GM19324 (cell line): ENCODE results near the gene RBBP7.
"Not testable (repeated sequence)": the region's sequence is repeated elsewhere in the genome, so short reads cannot be mapped to it uniquely, and the experiment has no call there.

Experiments
- ATAC-seq: cut with Tn5 transposase; IDR thresholded peaks from one replicate; pipeline ENCODE4 v1.9.1; 2021; ENCODE audit warnings: mild to moderate bottlenecking, moderate library complexity; ENCODE audit not compliant: unreplicated experiment, low FRiP score

RBBP7 gene

DNA sequence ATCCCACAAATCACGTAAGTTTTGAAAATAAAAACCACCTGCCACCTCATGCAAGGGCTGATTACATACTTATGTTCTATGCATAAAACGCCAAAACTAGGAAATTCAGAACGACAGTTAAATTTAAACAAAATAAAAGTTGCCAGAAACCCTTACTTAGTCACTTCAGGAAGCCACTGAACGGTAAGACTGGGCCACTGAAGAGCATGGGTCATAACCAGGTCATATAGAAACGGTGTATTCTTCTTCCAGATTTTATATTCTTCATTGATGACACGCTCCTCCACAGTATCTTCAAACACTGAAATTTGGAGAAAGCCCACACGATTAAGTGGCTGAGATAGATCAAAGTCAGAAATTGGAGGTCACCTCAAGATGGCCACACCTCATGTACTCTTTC, 1.2 kb downstream of the RBBP7 start:
- no peak for ATAC-seq

DNA sequence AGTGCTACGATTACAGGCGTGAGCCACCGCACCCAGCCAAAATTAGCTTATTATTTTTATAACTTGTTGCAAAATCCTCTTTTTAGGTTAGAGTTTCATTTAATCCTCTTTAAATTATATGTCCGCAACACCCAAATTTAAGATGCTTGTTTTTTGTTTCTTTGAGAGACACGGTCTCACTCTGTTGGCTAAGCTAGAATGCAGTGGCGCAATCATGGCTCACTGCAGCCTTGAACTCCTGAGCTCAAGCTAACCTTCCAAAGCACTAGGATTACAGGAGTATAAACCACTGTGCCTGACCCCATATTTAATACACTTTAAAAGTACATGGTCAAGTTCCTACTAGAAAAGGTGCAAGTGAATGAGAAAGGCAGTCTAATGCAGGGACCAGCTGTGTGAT, 2.2 kb downstream of the RBBP7 start:
- no peak for ATAC-seq

DNA sequence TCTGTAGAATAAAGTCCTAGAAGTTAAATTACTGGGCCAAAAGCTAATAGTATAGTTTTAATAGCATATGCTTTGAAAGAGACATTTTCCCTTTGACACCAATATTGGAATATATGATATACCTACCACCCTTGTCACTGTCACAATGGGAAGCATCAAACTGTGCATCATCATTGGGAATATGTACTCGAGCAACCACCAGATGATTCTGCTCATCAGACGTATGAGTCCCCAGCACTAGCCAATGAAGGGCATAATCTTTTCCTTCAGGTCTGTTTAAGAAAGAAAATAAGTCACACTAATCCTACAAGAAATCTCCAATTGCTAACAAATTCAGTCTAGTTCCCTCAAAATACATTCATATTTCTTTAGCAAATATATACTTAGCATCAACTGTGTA, 7.3 kb downstream of the RBBP7 start:
- no peak for ATAC-seq

DNA sequence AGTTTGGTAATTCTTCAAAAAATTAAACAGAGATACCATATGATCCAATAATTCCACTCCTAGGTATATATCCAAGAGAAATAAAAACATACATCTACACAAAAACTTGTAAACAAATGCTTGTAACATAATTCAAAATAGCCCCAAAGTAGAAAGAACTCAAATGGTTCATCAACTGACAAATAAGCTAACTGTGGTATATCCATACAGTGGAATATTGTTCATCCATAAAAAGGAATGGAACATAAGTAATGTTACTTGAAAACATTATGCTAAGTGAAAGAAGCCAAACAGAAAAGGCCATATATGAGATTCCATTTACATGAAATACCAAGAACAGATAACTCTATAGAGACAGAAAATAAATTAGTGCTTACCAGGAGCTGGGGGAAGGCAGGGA, 13.4 kb downstream of the RBBP7 start:
- no peak for ATAC-seq

DNA sequence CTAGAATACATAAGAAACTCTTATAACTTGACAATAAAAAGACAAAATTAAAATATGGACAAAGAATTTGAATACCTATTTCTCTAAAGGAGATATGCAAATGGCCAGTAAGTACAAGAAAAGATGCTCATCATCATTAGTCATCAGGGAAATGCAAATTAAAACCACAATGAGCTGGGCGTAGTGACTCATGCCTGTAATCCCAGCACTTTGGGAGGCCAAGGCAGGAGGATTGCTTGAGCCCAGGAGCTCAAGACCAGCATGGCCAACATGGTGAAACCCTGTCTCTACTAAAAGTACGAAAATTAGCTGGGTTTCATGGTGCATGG, 14.1 kb downstream of the RBBP7 start:
- ATAC-seq: not testable (repeated sequence)

DNA sequence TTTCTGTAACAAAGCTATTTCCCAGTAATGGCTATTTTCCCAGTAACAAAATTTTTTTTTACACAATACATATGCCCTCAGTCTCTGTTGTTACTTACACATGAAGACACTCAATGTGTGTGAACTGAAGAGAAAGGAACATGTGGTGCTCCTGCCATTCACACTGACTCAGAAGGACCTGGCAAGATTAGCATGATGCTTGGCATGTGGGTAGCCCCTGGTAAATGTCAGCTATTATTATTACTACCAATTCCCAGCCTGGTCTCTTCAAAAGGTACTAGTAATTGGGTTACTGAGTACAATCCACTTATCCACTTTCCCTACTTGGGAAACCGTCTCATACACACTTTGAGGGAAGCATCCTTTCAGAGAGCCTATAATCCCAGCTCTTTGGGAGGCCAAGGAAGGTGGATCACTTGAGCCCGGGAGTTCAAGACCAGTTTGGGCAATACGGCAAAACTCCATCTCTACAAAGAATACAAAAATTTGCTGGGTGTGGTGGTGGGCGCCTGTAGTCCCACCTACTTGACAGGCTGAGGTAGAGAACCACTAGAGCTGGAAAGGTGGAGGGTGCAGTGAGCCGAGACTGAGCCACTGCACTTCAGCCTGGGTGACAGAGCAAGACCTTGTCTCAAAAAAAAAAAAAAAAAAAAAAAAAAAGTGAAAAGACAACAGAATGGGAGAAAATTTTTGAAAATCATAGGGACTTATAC, 14.6 kb downstream of the RBBP7 start:
- no peak for ATAC-seq

DNA sequence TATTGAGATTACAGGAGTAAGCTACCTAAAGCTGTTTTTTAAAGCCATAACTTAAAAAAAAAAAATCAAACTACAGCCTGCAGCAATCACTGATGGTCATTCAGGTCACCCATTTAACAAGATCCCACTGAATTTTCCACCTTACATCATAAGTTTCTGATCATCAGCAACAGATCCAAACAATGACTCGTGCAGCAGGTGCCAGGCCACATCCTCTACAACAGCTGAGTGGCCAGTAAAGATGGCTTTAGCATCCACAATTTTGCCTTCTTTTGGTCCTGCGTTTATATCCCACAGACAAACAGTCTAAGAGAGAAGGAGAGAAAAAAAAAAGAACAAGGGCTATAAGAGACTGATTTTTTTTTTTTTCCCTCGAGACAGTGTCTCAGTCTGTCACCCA, 16.6 kb downstream of the RBBP7 start:
- ATAC-seq: no peak

DNA sequence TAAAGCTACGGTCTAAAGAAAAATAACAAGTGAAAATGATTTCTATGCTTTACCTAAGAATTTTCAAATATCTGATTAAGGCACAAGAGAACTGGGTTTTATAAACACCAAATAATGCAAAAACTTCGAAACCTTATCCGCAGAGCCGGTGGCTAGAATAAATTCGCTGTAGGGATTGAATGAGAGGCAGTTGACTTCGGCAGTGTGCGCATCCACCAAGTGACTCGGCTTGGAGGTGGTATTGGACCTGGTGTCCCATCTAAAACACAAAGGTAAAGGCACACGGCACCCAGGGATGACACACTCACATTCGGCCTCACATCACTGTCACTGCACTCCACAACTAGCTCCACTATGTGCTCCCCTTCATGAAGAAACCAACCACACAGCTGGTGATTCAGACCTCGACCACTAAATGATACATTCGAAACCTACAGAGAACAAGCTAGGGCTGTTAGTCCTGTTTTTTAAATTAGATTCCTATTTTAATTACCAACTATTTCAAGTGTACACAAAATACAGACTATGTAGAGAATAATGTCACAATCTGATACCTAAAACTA, 17.5 kb downstream of the RBBP7 start:
- no peak for ATAC-seq

DNA sequence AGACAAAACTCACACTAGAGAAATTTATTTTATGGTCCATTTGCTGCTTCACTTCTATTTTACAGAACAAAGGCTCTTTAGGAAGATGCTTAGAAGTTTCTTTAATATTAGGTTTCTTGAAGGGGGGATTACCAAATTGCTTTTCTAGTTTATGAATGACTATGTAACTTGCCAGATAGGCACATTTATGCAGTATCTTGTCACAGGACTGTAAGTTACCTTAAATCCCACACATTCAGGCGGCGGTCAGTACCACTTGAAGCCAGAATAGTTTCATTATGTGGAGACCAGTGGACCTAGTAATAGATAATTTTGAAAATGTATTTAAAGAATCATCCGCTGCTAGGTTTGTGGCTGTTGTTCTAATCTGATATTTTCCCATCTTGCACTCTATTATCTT, 18.3 kb downstream of the RBBP7 start:
- no peak for ATAC-seq

DNA sequence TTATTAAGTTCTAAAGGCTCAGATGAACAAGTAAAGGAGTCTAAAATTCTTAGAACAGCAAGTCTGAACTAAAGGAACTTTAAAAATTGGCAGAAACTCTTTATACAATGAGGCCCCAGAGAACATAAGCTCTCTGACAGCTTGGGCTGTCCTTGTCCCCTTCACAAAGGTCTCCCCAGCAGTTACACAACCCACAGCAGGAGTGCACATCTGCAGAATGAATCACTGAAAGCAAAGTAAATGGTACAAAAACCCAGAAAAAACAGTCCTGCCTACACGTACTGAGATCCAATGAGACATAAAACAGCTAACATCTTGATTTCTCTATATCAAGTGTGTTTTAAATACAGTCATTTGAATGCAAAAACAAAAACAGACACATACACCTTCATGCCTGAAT, 18.7 kb downstream of the RBBP7 start:
- ATAC-seq: no peak

DNA sequence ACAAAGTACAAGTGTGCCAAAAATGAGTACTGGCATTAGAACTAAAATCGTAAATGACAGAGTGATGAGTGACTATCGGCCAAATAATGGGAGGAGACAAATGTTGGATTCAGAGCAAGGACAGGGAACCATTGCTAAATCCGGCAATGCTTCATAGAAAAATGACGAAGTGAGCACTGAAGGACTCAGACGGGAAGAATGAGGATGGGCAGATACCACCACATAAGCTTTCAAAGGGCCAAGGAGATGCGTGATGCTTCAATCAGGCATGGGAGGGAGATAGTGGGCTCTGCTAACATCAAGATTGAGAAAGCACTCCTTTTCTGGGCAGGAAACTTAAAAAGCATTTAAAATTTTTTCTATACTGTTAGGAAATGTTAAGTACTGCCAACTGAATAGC, 21.6 kb downstream of the RBBP7 start:
- ATAC-seq: no peak

DNA sequence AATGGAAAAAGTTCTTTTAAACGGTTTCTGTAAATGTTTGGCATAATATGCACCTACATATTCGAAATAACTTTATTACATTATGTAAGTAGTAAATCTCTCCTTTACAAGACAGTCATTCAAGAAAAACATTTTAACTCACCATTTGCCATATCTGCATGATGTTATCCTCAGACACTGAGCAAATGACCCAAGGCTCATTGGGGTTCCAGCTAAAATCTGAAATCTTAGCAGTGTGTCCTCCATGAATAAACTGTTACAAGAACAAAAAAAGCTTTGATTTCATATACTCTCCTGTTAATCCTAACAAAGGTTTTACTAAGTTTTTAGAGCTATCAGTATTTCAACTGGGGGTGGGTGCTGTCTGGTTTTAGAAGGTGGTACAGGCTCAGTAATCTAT, 24.5 kb downstream of the RBBP7 start:
- ATAC-seq: no peak

DNA sequence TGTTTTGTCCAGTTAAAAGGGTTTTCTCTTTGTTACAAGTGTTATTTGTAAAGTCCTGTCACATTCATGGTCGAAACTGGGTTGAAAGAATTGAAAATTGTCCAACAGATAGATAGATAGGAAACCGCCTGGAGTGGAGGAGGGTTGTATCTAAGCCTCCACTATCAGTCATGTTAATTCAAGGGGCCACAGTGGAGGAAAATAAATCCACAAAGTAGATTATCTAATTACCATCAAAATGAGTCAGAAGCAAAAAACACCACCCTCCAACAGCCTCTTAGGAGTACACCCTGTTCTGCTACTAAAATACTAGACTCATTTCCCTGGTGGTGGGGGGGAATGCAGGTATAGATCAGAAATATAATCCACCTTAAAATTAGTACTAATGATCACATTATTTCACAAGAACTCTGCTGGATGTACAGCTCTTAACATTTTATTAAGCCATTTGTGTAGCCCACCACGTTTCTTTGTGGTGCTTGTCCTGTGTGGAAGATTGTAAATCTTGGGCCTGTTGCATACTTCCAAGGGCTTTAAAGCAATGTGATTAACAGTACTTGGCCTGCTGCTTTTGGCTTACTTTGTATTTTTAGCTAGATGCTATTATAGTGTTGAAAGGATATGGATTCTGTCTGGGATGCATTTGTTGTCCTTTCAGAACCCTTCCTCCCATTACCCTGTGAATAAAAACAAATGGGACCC, 26.8 kb downstream of the RBBP7 start:
- no peak for ATAC-seq

DNA sequence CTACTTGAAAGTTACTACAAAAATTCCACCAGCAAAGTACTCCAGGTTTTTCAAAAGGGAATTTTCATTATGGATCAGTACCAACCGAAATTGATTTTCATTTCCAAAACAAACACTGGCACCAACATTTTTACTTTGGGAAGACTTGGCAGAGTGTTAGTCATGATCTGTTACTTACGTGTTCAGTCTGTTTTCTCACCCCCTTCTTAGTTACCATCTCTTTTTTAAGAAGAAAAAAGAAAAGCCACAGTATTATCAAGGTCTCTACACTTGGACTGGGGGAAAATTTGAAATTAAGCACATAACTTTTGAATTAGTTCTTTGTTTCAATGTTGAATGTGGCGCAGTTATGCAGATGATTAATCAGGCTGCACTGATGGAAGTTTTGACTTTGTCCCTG, 27.5 kb downstream of the RBBP7 start:
- no peak for ATAC-seq

DNA sequence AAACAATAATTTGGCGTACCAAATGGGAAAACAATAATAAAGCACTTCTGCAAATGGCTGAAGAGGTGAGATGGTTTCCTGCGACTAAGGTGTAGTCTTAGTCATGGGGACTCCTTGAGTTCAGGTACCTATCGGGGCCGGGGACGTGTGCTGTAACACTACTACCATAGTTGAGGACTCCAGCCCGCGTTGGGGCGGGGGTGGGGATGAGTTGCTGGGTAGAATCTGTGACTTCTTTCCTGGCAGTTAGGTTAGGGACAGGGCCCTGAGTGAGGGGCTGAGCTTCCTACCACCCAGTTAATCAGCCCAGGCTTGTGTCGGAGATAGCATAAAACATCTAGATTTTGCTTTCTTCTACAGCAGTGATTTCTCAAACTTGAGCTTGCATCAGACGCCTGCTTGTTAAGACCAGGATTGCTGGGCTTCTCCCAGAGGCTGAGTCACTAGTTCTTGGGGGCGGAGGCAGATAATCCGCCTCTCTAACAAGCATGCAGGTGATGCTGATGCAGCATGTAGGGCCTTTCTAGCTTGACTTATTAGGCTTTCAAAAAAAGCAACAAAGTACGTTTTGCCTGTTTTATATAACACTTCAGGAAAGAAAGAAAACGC, 30.2 kb downstream of the RBBP7 start:
- ATAC-seq: no peak

DNA sequence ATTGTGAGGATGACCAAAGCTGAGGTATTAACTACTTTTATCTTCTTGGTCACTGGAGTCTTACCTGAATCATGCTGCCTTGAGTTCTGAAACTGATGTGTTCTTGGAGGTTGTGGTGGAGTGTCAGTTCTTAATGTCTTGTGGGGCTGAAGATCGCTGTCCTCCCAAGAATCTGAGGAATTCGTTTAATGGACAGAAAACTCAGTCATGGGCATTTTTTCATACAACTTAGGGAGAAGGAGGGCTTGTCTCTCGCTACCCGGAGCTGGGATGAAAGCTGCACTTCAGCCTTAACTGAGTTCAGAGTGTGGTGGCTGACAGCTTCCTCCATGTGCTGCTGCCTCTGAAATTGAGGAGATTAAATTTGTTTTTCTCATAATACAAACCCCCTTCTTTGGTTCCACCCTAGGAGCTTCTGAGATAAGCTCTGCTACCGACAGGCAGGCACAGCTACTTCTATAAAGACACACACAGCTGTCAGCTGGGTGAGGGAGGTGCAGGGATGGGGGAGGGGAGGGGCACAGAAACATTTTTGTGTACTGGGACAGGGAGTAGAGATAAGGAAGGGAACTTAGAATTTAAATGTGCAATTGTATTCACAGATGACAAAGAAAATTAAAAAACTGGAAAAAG, 30.8 kb downstream of the RBBP7 start:
- no peak for ATAC-seq

DNA sequence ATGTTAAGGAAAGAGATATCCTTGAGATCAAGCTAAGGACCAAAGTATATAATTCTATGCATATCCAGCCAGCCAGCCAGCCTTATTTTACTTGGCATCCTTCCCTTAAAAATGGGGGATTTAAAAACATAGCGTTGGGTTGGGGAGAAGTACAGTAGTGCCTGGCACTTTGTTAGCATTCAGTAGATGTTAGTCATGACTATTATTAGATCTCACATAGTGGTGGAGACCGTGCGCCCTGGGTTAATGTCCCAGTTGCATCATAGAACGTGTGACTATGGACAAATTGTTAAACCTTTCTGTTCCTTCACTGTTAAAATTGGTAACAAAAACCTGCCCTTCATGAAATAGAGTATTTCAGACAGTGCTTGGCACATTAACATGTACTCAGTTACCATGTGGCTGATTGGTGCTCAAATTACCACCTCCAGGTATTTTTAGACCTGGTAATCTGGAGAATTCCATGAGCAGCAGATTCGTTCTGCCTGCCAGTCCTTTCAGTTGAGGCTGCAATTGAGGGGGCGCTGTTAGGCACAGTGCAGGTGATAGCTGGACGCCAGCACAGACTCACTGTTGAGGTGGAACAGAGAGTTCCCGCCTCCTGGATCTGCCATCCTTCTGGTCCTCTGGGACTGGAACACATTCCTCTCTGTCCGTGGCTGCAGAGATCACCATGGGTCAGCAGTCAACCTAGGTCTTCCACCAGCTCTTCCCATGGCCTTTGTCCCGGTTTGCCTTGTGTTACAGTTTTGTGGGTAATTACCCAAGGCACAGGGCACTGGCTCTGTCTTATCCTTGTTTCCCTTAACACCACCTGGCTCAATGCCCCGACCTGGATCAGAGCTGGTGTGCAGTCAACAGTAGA, 31.7 kb downstream of the RBBP7 start:
- no peak for ATAC-seq

DNA sequence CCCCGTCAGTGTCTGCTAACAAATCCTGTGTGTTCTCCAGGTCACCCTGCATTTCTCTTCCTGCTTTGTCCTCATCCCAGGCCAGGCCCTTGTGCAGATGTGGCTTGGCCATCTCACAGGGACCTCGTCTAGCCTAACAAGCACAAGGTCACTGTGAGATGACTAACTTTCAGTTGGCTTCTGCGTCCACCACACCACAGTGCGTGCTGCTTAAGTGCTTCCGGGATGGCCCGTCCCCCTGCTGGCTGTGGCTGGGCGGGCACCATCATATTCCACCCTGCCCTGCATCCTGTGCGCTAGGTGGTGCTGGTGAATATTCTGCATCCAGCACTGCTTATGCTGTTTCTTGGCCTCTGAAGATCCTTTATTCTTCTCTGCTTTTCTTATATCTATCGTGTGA, 33.8 kb downstream of the RBBP7 start:
- ATAC-seq: no peak

DNA sequence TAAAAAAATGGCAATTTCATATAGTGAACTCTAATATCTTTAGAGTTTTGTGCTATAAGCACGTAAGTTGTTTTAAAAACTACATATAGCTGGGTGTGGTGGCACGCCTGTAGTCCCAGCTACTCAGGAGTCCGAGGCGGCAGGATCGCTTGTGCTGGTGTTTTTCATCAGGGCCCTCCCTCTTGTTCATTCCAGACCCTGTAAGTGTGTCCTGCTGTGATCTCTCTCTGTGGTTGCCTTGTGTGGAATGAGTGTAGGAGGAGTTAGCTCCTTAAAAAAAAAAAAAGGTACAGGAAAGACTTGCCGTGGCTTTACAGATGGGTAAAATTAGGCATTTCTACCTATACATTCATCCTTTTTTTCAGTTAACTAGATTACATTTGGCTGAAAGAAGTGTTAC, 35.4 kb downstream of the RBBP7 start:
- ATAC-seq: no peak

DNA sequence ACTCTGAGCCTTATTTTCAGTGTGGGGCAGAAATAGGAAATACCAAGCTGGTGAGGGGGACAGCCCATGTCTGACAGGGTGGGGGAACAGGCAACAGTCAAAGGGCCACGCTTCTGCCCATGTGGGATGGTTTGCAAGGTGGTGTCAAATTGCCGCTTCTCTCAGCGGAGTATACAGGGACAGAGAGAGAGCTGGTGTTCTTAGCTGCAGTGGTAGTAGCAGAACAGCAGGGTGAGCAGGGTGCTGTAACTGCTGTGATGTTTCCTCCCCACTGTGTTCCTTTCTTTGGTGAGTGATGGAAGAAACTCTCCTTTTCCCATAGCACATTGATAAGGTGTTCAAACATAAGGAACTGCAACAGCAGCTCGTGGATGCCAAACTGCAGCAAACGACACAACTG, 37.9 kb downstream of the RBBP7 start:
- no peak for ATAC-seq
